MM.1S (cell line): ENCODE results near the gene PROK1.

Source experiments
- DNase-seq: peaks from one replicate; pipeline ENCODE4 v3.0.0-alpha.2; 2015
- H2AFZ ChIP-seq: fragments of 300-600 bp; sonication (generic); 2 replicates; pipeline ENCODE4 v1.6.0; 2016; ENCODE audit warnings: antibody characterized with exemption, low read length
- H3F3A ChIP-seq: fragments of 300-600 bp; sonication (generic); 2 replicates; pipeline ENCODE4 v1.6.1; 2016; ENCODE audit warnings: mild to moderate bottlenecking, antibody characterized with exemption, low read length, moderate library complexity, mixed read lengths; ENCODE audit not compliant: insufficient read depth
- H3K27ac ChIP-seq: fragments of 300-600 bp; sonication (generic); 2 replicates; pipeline ENCODE4 v1.5.1; 2016; ENCODE audit warnings: mild to moderate bottlenecking, low read length
- H3K27me3 ChIP-seq: fragments of 300-600 bp; sonication (generic); replicated peaks from 2 replicates; pipeline ENCODE4 v1.6.0; 2016; ENCODE audit warnings: low read length; ENCODE audit not compliant: insufficient read depth
- H3K36me3 ChIP-seq: fragments of 300-600 bp; sonication (generic); replicated peaks from 2 replicates; pipeline ENCODE4 v1.6.1; 2016; ENCODE audit warnings: mild to moderate bottlenecking, low read length, mixed read lengths; ENCODE audit not compliant: insufficient read depth
- H3K4me1 ChIP-seq: fragments of 300-600 bp; sonication (generic); 2 replicates; pipeline ENCODE4 v1.6.1; 2016; ENCODE audit warnings: low read length, mixed read lengths
- H3K4me2 ChIP-seq: fragments of 300-600 bp; sonication (generic); 2 replicates; pipeline ENCODE4 v1.6.0; 2016; ENCODE audit warnings: low read depth, low read length
- H3K4me3 ChIP-seq: fragments of 300-600 bp; sonication (generic); 2 replicates; pipeline ENCODE4 v1.5.1; 2016; ENCODE audit warnings: low read length, mixed read lengths
- H3K79me2 ChIP-seq: fragments of 300-600 bp; sonication (generic); 2 replicates; pipeline ENCODE4 v1.6.1; 2016; ENCODE audit warnings: mixed run types, low read length, mixed read lengths
- H3K9ac ChIP-seq: fragments of 300-600 bp; sonication (generic); 2 replicates; pipeline ENCODE4 v1.6.1; 2016; ENCODE audit warnings: low read length, mixed read lengths
- H3K9me2 ChIP-seq: fragments of 300-600 bp; sonication (generic); replicated peaks from 2 replicates; pipeline ENCODE4 v1.6.1; 2016; ENCODE audit warnings: mild to moderate bottlenecking, low read length, mixed read lengths; ENCODE audit not compliant: insufficient read depth
- H3K9me3 ChIP-seq: fragments of 300-600 bp; sonication (generic); replicated peaks from 2 replicates; pipeline ENCODE4 v1.6.1; 2016; ENCODE audit warnings: mild to moderate bottlenecking, low read length, mixed read lengths; ENCODE audit not compliant: insufficient read depth
- H4K20me1 ChIP-seq: fragments of 300-600 bp; sonication (generic); 2 replicates; pipeline ENCODE4 v1.6.1; 2016; ENCODE audit warnings: mild to moderate bottlenecking, low read length, moderate library complexity, mixed read lengths; ENCODE audit not compliant: insufficient read depth
- EZH2 ChIP-seq: fragments of 300-600 bp; sonication (generic); optimal IDR thresholded peaks from 2 replicates; pipeline ENCODE3; 2017; ENCODE audit warnings: low read depth, mild to moderate bottlenecking, antibody characterized with exemption, low read length, mixed read lengths
- EZH2phosphoT487 ChIP-seq: fragments of 300-600 bp; sonication (generic); IDR thresholded peaks from 2 replicates; pipeline ENCODE4 v1.6.1; 2018; ENCODE audit warnings: antibody characterized with exemption, low read length
- TF ChIP-seq, protein P1 (sequence below): fragments of 300-600 bp; sonication (generic); IDR thresholded peaks from 2 replicates; pipeline ENCODE4 v1.5.1; 2016; ENCODE audit warnings: antibody characterized with exemption, low read length, mixed read lengths

Gene PROK1

DNA sequence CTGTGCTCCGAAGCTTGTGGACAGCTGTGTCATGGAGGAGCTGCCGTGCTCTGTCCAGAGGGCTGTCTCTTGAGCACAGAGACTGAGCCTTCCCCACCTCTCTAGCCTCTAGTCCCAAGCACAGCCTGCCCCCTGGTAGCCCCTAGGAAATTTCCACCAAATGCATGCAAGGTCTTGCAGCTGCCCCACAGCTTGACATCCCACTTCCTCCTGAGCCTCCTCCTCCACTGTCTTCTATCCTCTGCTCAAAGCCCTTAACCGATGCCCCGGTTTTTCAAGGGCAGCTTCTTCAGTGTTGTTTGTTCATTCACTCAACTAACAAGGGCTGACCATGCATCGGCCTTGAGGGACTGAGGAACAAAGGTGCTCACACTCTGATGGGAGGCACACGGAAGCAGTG, 20.6 kb upstream of the PROK1 start:
- no peaks in the 10 kb centered on the region for H3F3A ChIP-seq

DNA sequence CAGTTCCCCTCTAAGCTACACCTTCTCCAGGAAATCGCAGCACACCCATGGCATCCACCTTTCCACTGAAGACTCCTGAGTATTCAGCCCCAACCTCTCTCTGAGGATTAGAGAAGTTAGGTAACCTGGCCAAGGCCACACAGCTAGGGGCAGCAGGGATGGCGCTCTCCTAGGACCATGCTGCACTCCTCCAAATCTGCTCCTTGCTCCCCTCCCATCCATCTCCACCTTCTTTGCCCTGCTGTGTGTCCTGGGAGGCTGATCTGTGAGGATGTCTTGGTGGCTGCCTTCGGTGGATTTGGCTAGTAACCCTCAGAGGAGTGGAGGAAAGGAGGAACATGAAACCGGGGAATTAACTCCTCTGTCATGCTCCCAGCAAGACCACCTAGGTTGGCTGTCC, 20.0 kb upstream of the PROK1 start:
- Histone ChIP-seq H3K9me2 (no peaks in the 10 kb centered on the region), H3K36me3 (no peaks in the 10 kb centered on the region), H4K20me1 (no peaks in the 10 kb centered on the region), H3K4me1 (no peaks in the 10 kb centered on the region), H3K9ac (no peak overlapping the region), H3K9me3 (no peaks in the 10 kb centered on the region), H3K4me3 (no peak overlapping the region), H3K27me3 (no peaks in the 10 kb centered on the region), H3K27ac (no peak overlapping the region), H3K79me2 (no peaks in the 10 kb centered on the region), H3K4me2 (no peak overlapping the region), H3F3A (no peaks in the 10 kb centered on the region), H2AFZ (no peak overlapping the region)
- DNase-seq, result no peak
- TF ChIP-seq, protein P1, sequence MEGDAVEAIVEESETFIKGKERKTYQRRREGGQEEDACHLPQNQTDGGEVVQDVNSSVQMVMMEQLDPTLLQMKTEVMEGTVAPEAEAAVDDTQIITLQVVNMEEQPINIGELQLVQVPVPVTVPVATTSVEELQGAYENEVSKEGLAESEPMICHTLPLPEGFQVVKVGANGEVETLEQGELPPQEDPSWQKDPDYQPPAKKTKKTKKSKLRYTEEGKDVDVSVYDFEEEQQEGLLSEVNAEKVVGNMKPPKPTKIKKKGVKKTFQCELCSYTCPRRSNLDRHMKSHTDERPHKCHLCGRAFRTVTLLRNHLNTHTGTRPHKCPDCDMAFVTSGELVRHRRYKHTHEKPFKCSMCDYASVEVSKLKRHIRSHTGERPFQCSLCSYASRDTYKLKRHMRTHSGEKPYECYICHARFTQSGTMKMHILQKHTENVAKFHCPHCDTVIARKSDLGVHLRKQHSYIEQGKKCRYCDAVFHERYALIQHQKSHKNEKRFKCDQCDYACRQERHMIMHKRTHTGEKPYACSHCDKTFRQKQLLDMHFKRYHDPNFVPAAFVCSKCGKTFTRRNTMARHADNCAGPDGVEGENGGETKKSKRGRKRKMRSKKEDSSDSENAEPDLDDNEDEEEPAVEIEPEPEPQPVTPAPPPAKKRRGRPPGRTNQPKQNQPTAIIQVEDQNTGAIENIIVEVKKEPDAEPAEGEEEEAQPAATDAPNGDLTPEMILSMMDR, result no peak
- TF ChIP-seq EZH2, result no peak
- TF ChIP-seq EZH2phosphoT487, result no peak

More for the DNA sequence above, 20.6 kb upstream of the PROK1 start:
- H3K9me2 ChIP-seq, result no peaks in the 10 kb centered on the region
- TF ChIP-seq EZH2 (no peak), EZH2phosphoT487 (no peak)
- TF ChIP-seq, protein P1, result no peak
- no peak overlapping the region for H3K4me3 ChIP-seq
- H2AFZ ChIP-seq, result no peak overlapping the region
- H3K27me3 ChIP-seq, result no peaks in the 10 kb centered on the region
- no peaks in the 10 kb centered on the region for H3K4me1 ChIP-seq
- no peaks in the 10 kb centered on the region for H4K20me1 ChIP-seq
- H3K36me3 ChIP-seq, result no peaks in the 10 kb centered on the region
- DNase-seq, result no peak
- no peaks in the 10 kb centered on the region for H3K79me2 ChIP-seq
- H3K27ac ChIP-seq, result no peak overlapping the region
- H3K4me2 ChIP-seq, result no peak overlapping the region
- no peak overlapping the region for H3K9ac ChIP-seq
- H3K9me3 ChIP-seq, result no peaks in the 10 kb centered on the region

DNA sequence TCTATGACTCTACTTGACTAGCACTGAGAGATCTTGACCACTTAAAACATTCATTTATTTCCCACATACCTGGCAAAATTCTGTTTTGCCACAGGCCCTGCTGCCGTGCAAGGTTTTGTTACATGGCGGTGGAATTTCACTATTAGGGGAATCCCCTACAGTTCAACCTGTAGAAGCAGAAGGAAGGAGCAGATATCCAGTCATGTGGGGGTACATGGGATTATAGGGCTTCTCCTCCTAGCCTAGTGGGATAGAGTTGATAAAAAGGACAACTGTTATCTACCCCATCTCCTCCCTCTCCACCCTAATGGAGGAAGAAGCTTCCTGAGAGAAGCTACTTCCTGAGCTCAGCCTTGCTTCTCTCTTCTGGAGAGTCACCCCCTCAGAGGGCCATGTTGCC, 17.7 kb upstream of the PROK1 start:
- no peak overlapping the region for H3K4me2 ChIP-seq
- no peak overlapping the region for H3K27ac ChIP-seq
- H3K27me3 ChIP-seq, result no peaks in the 10 kb centered on the region

More for the DNA sequence above, 17.7 kb upstream of the PROK1 start:
- no peaks in the 10 kb centered on the region for H3K36me3 ChIP-seq
- no peak for DNase-seq
- no peak overlapping the region for H3K9ac ChIP-seq
- no peaks in the 10 kb centered on the region for H3K9me3 ChIP-seq
- H3F3A ChIP-seq, result no peaks in the 10 kb centered on the region
- H2AFZ ChIP-seq, result no peak overlapping the region
- H4K20me1 ChIP-seq, result no peaks in the 10 kb centered on the region
- H3K9me2 ChIP-seq, result no peaks in the 10 kb centered on the region
- no peak overlapping the region for H3K4me3 ChIP-seq
- no peaks in the 10 kb centered on the region for H3K4me1 ChIP-seq
- no peak for TF ChIP-seq EZH2
- TF ChIP-seq, protein P1, result no peak
- no peak for TF ChIP-seq EZH2phosphoT487
- no peaks in the 10 kb centered on the region for H3K79me2 ChIP-seq
